WTC11 (cell line): ENCODE results near the gene EIF1AD. TPM values are rescaled to one million over a fixed set of nuclear protein-coding genes. Genes with fewer than 3 reads are reported as not detected.

Experiments used
- ATAC-seq: fragments of 200-7000 bp; cut with Tn5 transposase; 2 replicates; pipeline ENCODE4 v1.10.0; 2021; ENCODE audit warnings: mild to moderate bottlenecking, moderate library complexity
- CTCF ChIA-PET: fragments of 300-600 bp; sonication (Branson Sonifier 250); formaldehyde crosslinking; loops from one replicate; lab custom pipeline; 2021; ENCODE audit warnings: antibody characterized with exemption; lab: Charles Lee
- POLR2A ChIA-PET: fragments of 350-600 bp; sonication (Branson Sonifier 250); formaldehyde crosslinking; loops from one replicate; lab custom pipeline; 2021; ENCODE audit warnings: antibody characterized with exemption; lab: Charles Lee
- DNase-seq: peaks from one replicate; pipeline ENCODE4 v3.0.0; 2021; ENCODE audit warnings: low spot score
- H3K27ac Mint-ChIP-seq: 2 replicates; pipeline ENCODE4 v1.8.0; 2021; ENCODE audit warnings: mixed read lengths
- H3K27me3 Mint-ChIP-seq: 2 replicates; pipeline ENCODE4 v1.8.0; 2021; ENCODE audit warnings: low read depth, mild to moderate bottlenecking, moderate library complexity, mixed read lengths
- H3K36me3 Mint-ChIP-seq: 2 replicates; pipeline ENCODE4 v1.8.0; 2021; ENCODE audit warnings: mixed read lengths
- H3K4me1 Mint-ChIP-seq: 2 replicates; pipeline ENCODE4 v1.8.0; 2022; ENCODE audit warnings: mixed read lengths
- H3K4me3 Mint-ChIP-seq: 2 replicates; pipeline ENCODE4 v1.8.0; 2021; ENCODE audit warnings: mild to moderate bottlenecking, moderate library complexity, mixed read lengths
- H3K9me3 Mint-ChIP-seq: 2 replicates; pipeline ENCODE4 v1.8.0; 2021; ENCODE audit warnings: mixed read lengths
- RORB ChIP-seq: fragments of 250-450 bp; sonication (Bioruptor Pico); IDR thresholded peaks from 2 replicates; pipeline ENCODE4 v1.9.0; 2021; ENCODE audit warnings: mild to moderate bottlenecking
- SP1 ChIP-seq: sonication (generic); formaldehyde crosslinking; conservative IDR thresholded peaks from 2 replicates; pipeline ENCODE4 v1.8.1; 2022; ENCODE audit warnings: missing genetic modification reagents
- ZNF121 ChIP-seq: sonication (generic); formaldehyde crosslinking; IDR thresholded peaks from 2 replicates; pipeline ENCODE4 v1.8.0; 2023; ENCODE audit warnings: missing genetic modification reagents
- ZNF232 ChIP-seq: sonication (generic); formaldehyde crosslinking; IDR thresholded peaks from 2 replicates; pipeline ENCODE4 v1.8.0; 2022; ENCODE audit warnings: mild to moderate bottlenecking, missing genetic modification reagents
- ZNF263 ChIP-seq: sonication (generic); formaldehyde crosslinking; IDR thresholded peaks from 2 replicates; pipeline ENCODE4 v1.8.1; 2022; ENCODE audit warnings: low read depth, mild to moderate bottlenecking, moderate library complexity, missing genetic modification reagents
- total RNA-seq: library from RNA; stranded (reverse); gene quantifications from 3 replicates; pipeline ENCODE4 v1.2.3, GENCODE V29; 2021
- TF ChIP-seq, protein P1 (sequence below): sonication (generic); formaldehyde crosslinking; IDR thresholded peaks from 2 replicates; pipeline ENCODE4 v1.8.1; 2023; ENCODE audit warnings: mild to moderate bottlenecking, moderate library complexity, missing genetic modification reagents
- TF ChIP-seq, protein P2 (sequence below): fragments of 200-600 bp; IDR thresholded peaks from 2 replicates; pipeline ENCODE4 v1.8.0; 2022; ENCODE audit warnings: antibody characterized with exemption
- TF ChIP-seq, protein P3 (sequence below): sonication (generic); formaldehyde crosslinking; IDR thresholded peaks from 2 replicates; pipeline ENCODE4 v1.8.0; 2022; ENCODE audit warnings: mild to moderate bottlenecking, missing genetic modification reagents
- TF ChIP-seq, protein P4 (sequence below): sonication (generic); formaldehyde crosslinking; IDR thresholded peaks from 2 replicates; pipeline ENCODE4 v1.8.0; 2022; ENCODE audit warnings: mild to moderate bottlenecking, missing genetic modification reagents
- TF ChIP-seq, protein P5 (sequence below): sonication (generic); formaldehyde crosslinking; conservative IDR thresholded peaks from 2 replicates; pipeline ENCODE4 v1.8.1; 2023; ENCODE audit warnings: mild to moderate bottlenecking, low read depth, missing genetic modification reagents, moderate library complexity

Gene EIF1AD
- total RNA-seq, 1 experiment from 2014 or later: 37.6 TPM

DNA sequence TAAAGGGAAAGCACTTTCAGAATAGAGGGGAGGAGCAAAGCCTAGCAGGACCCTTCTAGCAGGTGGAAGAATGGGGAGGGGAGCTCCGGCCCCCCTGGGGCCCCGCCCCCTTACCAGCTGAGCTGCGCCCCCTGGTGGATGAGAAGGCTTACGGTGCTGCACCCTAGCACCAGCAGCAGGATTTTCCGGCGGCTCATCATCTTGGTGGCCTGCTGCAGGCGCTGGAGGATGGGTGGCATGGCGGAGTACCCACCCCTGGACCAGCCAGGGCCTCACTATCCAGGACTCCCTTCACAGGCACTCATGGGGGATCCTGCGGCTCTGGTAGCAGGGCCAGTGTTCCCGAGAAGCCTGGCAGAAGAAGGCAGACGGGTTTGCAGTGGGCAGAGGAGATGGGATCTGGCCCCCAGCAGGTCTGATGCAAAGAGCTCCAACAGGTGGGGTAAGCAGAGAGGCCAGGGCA is 43.3 kb upstream of the EIF1AD start:
- TF ChIP-seq, protein P1, sequence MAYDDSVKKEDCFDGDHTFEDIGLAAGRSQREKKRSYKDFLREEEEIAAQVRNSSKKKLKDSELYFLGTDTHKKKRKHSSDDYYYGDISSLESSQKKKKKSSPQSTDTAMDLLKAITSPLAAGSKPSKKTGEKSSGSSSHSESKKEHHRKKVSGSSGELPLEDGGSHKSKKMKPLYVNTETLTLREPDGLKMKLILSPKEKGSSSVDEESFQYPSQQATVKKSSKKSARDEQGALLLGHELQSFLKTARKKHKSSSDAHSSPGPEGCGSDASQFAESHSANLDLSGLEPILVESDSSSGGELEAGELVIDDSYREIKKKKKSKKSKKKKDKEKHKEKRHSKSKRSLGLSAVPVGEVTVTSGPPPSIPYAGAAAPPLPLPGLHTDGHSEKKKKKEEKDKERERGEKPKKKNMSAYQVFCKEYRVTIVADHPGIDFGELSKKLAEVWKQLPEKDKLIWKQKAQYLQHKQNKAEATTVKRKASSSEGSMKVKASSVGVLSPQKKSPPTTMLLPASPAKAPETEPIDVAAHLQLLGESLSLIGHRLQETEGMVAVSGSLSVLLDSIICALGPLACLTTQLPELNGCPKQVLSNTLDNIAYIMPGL (CRISPR knock-in tag): 0 out of 2 replicates have a peak, but pooled peaks have one; percentile 47
- TF ChIP-seq, protein P2, sequence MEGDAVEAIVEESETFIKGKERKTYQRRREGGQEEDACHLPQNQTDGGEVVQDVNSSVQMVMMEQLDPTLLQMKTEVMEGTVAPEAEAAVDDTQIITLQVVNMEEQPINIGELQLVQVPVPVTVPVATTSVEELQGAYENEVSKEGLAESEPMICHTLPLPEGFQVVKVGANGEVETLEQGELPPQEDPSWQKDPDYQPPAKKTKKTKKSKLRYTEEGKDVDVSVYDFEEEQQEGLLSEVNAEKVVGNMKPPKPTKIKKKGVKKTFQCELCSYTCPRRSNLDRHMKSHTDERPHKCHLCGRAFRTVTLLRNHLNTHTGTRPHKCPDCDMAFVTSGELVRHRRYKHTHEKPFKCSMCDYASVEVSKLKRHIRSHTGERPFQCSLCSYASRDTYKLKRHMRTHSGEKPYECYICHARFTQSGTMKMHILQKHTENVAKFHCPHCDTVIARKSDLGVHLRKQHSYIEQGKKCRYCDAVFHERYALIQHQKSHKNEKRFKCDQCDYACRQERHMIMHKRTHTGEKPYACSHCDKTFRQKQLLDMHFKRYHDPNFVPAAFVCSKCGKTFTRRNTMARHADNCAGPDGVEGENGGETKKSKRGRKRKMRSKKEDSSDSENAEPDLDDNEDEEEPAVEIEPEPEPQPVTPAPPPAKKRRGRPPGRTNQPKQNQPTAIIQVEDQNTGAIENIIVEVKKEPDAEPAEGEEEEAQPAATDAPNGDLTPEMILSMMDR: peak; percentile 98
- no peak for TF ChIP-seq ZNF263 (CRISPR knock-in tag)
- TF ChIP-seq, protein P3, sequence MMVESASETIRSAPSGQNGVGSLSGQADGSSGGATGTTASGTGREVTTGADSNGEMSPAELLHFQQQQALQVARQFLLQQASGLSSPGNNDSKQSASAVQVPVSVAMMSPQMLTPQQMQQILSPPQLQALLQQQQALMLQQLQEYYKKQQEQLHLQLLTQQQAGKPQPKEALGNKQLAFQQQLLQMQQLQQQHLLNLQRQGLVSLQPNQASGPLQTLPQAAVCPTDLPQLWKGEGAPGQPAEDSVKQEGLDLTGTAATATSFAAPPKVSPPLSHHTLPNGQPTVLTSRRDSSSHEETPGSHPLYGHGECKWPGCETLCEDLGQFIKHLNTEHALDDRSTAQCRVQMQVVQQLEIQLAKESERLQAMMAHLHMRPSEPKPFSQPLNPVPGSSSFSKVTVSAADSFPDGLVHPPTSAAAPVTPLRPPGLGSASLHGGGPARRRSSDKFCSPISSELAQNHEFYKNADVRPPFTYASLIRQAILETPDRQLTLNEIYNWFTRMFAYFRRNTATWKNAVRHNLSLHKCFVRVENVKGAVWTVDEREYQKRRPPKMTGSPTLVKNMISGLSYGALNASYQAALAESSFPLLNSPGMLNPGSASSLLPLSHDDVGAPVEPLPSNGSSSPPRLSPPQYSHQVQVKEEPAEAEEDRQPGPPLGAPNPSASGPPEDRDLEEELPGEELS (CRISPR knock-in tag): no peak
- peak; percentile 88 for TF ChIP-seq SP1 (CRISPR knock-in tag)
- TF ChIP-seq, protein P4, sequence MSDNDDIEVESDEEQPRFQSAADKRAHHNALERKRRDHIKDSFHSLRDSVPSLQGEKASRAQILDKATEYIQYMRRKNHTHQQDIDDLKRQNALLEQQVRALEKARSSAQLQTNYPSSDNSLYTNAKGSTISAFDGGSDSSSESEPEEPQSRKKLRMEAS (CRISPR knock-in tag): 0 out of 2 replicates have a peak, but pooled peaks have one; percentile 38
- TF ChIP-seq, all 79 proteins: peak for 4
- Mint-ChIP-seq H3K4me3 (no peak overlapping the region), H3K27ac (no peak overlapping the region; the same call in 1 of the 2 replicates), H3K4me1 (peaks cover 29% of the 10 kb centered on the region), H3K27me3 (no peaks in the 10 kb centered on the region), H3K9me3 (no peaks in the 10 kb centered on the region), H3K36me3 (peaks cover 33% of the 10 kb centered on the region)
- DNase-seq: peak; percentile 93
- POLR2A ChIA-PET: no interaction called here
- CTCF ChIA-PET: interaction anchor here (0.5 to 3.3 kb wide), 64 partner anchors 8 to 536 kb away, joined by 3 to 48 read pairs (median 4); partner anchors contain the start of genes BANF1, CCDC85B, CFL1 and CST6
- peak; percentile 78 for ATAC-seq

DNA sequence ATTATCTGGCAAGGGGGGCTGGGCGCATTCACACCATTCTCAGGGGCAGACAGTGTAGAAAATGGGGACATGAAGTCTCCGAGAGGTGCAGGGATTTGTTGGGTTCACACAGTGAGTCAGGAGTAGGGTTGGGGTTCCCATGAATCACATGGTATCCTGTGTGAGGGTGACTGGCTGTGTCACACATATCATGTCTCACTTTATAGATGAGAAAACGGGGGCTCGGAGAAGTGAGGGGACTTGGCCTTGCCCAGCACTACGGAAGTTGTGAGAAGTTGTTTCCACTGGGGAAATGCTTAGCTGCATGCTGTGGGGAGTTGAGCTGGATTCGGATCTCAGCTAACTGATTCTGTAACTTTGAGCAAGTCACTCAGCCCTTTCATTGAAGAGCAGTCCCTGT is 42.8 kb upstream of the EIF1AD start:
- no peak for DNase-seq
- POLR2A ChIA-PET: no interaction called here
- Mint-ChIP-seq H3K36me3 (peaks cover 33% of the 10 kb centered on the region), H3K4me3 (no peak overlapping the region), H3K4me1 (peaks cover 24% of the 10 kb centered on the region), H3K9me3 (no peaks in the 10 kb centered on the region), H3K27me3 (no peaks in the 10 kb centered on the region), H3K27ac (no peak overlapping the region; the same call in 1 of the 2 replicates)
- CTCF ChIA-PET: interaction anchor here (0.5 to 3.3 kb wide), 52 partner anchors 9 to 536 kb away, joined by 3 to 48 read pairs (median 4); partner anchors contain the start of genes BANF1, CCDC85B, CFL1 and CST6
- no peak for ATAC-seq
- TF ChIP-seq RORB (CRISPR knock-in tag): no peak
- no peak for TF ChIP-seq ZNF232 (CRISPR knock-in tag)
- TF ChIP-seq SP1 (CRISPR knock-in tag): no peak

DNA sequence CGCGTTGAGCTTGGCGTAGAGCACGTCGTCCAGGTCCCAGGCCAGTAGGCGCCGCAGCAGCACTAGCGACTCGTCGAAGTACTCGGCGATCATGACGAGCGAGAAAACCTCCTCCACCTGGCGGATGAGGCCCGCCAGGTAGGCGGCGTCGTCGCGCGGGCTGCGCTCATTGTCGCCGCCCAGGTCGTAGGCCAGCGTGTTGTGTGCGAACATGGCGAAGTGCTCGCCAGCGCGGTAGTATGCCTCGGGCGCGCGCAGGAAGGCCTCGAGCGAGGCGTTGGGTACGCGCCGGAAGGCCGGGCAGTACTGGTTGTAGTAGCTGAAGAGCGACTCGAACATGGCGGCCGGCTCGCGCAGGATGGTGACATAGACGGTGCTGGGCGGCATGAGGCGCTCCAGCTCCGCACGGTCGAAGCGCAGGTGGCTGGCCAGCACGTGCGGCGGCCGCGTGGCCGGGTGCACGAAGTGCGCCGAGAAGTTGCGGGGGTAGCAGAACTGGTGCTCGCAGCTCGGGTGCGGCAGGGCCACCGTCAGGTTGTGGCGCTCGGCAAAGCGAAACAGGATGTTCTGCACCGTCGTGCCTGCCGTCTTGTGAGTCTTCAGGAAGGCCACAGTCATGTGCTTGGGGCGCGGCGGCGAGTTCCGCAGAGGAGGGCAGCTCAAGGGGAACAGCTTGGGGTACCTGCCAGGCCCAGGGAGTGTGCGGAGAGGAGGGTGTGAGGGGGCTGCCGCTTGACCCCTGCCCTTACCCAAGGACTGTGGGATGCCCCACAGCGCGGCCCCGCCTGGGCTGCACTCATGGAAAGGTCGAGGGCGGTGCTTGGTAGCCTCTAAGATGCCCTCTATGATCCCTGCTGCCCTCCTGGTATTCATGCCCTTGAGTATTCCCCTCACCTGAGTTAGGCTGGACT is 41.3 kb upstream of the EIF1AD start:
- no peak for DNase-seq
- H3K4me1 Mint-ChIP-seq: peaks cover 17% of the 10 kb centered on the region
- H3K27me3 Mint-ChIP-seq: no peaks in the 10 kb centered on the region; the same call in 1 of the 2 replicates
- H3K9me3 Mint-ChIP-seq: no peaks in the 10 kb centered on the region
- no peak for ATAC-seq
- no peak overlapping the region for H3K27ac Mint-ChIP-seq
- TF ChIP-seq ZNF121: no peak
- TF ChIP-seq, protein P5, sequence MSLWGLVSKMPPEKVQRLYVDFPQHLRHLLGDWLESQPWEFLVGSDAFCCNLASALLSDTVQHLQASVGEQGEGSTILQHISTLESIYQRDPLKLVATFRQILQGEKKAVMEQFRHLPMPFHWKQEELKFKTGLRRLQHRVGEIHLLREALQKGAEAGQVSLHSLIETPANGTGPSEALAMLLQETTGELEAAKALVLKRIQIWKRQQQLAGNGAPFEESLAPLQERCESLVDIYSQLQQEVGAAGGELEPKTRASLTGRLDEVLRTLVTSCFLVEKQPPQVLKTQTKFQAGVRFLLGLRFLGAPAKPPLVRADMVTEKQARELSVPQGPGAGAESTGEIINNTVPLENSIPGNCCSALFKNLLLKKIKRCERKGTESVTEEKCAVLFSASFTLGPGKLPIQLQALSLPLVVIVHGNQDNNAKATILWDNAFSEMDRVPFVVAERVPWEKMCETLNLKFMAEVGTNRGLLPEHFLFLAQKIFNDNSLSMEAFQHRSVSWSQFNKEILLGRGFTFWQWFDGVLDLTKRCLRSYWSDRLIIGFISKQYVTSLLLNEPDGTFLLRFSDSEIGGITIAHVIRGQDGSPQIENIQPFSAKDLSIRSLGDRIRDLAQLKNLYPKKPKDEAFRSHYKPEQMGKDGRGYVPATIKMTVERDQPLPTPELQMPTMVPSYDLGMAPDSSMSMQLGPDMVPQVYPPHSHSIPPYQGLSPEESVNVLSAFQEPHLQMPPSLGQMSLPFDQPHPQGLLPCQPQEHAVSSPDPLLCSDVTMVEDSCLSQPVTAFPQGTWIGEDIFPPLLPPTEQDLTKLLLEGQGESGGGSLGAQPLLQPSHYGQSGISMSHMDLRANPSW (CRISPR knock-in tag): no peak
- H3K36me3 Mint-ChIP-seq: peaks cover 33% of the 10 kb centered on the region
- POLR2A ChIA-PET: no interaction called here
- no peak overlapping the region for H3K4me3 Mint-ChIP-seq
- CTCF ChIA-PET: interaction anchor here (0.5 to 3.3 kb wide), 5 partner anchors 21 to 183 kb away, joined by 3 to 48 read pairs (median 3); partner anchors contain the start of gene MUS81
